ENCODE measurements around the gene CTRB2. TPM values are rescaled to one million over a fixed set of nuclear protein-coding genes. Genes with fewer than 3 reads are reported as not detected.
A peak's percentile ranks its signal among the peaks of the same experiment; 100 is the strongest.
"Not testable (repeated sequence)": the region's sequence is repeated elsewhere in the genome, so short reads cannot be mapped to it uniquely, and the experiment has no call there.

CTRB2 gene
- total RNA-seq, 4 donors from 2014 or later: not detected

DNA sequence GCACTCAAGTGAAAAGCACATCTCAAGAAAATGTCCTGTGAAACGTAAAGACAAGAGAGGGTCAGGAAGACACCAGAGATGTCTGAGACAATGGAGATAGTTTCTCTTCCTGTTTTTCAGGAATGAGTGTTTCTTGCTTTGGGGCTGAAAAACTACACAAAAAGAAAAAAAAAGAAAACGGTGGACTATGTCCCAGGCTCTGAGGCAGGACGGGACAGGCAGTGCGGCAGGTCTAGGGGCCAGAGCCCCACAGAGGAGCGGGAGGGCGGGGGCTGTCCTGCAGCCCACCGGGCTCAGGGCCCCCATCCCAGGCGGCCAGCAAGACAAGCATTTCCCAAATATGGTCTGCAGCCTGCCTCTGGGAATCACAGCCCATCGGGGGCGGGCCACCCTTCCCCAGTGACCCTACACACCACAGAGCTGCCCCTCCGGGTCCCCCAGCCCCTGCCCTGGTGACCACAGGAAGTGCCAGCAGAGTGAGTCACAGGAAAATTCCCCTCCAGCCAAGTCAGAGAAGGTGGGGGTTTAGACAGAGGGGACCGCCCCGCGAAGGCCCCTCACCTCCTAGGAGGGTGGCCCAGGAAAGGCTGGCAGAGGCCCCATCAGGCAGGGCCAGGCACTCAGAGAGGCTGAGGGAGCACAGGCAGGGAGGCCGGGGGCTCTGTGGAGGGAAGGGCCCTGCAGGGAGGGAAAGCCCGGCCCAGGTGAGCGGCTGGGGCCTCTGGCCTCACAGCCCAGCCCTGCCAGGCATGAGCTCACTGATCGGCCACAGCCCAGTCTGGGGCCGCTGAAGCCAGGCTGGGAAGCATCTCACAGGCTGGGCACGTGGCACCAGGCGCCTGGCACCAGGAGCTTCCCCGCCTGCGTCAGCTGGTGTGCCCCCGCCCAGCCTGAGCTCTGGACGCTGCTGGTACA lies 38.1 kb upstream of the CTRB2 start:
- TF ChIP-seq EP300 (IDR thresholded peaks at IDR 0.05; ENCODE audit: low read depth) (no peak), POLR2AphosphoS5 (IDR thresholded peaks at IDR 0.05) (peak in 2 of 3 donors; percentile 45 to 66), POLR2A (IDR thresholded peaks at IDR 0.05) (peak; percentile 11)
- TF ChIP-seq, protein P1, sequence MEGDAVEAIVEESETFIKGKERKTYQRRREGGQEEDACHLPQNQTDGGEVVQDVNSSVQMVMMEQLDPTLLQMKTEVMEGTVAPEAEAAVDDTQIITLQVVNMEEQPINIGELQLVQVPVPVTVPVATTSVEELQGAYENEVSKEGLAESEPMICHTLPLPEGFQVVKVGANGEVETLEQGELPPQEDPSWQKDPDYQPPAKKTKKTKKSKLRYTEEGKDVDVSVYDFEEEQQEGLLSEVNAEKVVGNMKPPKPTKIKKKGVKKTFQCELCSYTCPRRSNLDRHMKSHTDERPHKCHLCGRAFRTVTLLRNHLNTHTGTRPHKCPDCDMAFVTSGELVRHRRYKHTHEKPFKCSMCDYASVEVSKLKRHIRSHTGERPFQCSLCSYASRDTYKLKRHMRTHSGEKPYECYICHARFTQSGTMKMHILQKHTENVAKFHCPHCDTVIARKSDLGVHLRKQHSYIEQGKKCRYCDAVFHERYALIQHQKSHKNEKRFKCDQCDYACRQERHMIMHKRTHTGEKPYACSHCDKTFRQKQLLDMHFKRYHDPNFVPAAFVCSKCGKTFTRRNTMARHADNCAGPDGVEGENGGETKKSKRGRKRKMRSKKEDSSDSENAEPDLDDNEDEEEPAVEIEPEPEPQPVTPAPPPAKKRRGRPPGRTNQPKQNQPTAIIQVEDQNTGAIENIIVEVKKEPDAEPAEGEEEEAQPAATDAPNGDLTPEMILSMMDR (IDR thresholded peaks at IDR 0.05): no peak
- H3K4me3 ChIP-seq: no peak overlapping the region
- in situ Hi-C loops (cut with MboI; ENCODE audit: low pct_ligation_motif_present in 1 of 4, low pct_unique_long_range_greater_than_20kb in 1 of 4, low sequenced_read_pairs in 3 of 4) (loop anchor here in 1 of 4 donors (10.0 kb wide), 1 partner anchor 140 kb away; no protein-coding TSS in a partner anchor), intact Hi-C loops (cut with DNase I; ENCODE audit: low total_unique reads) (no loop called here)
- peak overlapping the region; percentile 94 to 97 (median 96) for H3K27ac ChIP-seq
- peaks cover 58 to 66% (median 63%) of the 10 kb centered on the region in 4 donors for H3K4me1 ChIP-seq
- DNase-seq: peak; percentile 74
- no peaks in the 10 kb centered on the region for H3K27me3 ChIP-seq
- H3K36me3 ChIP-seq: peaks cover 0 to 8% (median 0%) of the 10 kb centered on the region in 4 donors
- no peaks in the 10 kb centered on the region for H3K9me3 ChIP-seq
- 34% methylated on average over 25 of the region's 25 CpGs; no CpG with 5 or more reads in 1 of the 2 donors for WGBS, 2 donors (ENCODE audit: low coverage in 1 of 2)

DNA sequence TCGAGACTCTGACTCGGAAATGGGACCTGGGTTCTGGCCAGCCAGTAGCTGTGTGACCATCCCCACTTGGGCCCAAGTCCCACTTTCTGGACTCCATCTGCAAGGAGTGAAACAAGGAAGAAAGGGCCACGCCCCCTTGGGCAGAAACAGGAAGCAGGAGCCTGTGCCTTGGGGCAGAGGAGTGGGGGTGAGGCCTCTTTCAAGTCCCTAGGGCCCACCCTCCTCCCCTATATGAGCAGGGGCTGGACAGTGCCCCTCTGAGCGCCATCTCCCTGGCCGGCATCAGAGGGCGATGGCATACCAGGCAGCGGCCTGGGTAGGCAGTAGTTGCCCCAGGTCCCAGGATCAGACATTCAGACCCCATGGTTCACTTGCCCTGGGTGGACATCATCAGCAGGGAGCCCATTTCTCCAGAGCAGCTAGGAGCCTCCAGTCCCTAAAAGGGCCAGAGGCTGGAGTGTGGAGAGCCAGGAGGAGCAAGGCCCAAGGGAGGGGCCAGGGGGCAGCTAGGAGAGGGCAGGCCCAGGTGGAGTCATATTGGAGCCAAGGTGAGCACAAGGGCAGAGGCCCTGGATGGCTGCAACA lies 37.4 kb upstream of the CTRB2 start:
- no peak for TF ChIP-seq POLR2AphosphoS5 (IDR thresholded peaks at IDR 0.05)
- TF ChIP-seq POLR2A (IDR thresholded peaks at IDR 0.05): no peak
- TF ChIP-seq, protein P1 (IDR thresholded peaks at IDR 0.05): no peak
- no peak for TF ChIP-seq EP300 (IDR thresholded peaks at IDR 0.05; ENCODE audit: low read depth)
- Histone ChIP-seq H3K36me3 (peaks cover 0 to 8% (median 0%) of the 10 kb centered on the region in 4 donors), H3K9me3 (no peaks in the 10 kb centered on the region), H3K27ac (peak overlapping the region; percentile 94 to 97 (median 96)), H3K4me3 (no peak overlapping the region), H3K4me1 (peaks cover 55 to 62% (median 60%) of the 10 kb centered on the region in 4 donors), H3K27me3 (no peaks in the 10 kb centered on the region)
- in situ Hi-C loops (cut with MboI; ENCODE audit: low pct_ligation_motif_present in 1 of 4, low pct_unique_long_range_greater_than_20kb in 1 of 4, low sequenced_read_pairs in 3 of 4) (loop anchor here in 1 of 4 donors (10.0 kb wide), 1 partner anchor 140 kb away; no protein-coding TSS in a partner anchor), intact Hi-C loops (cut with DNase I; ENCODE audit: low total_unique reads) (no loop called here)
- DNase-seq: peak; percentile 63
- WGBS, 2 donors (ENCODE audit: low coverage in 1 of 2): 50 to 56% methylated on average over 2 to 7 of the region's 7 CpGs

DNA sequence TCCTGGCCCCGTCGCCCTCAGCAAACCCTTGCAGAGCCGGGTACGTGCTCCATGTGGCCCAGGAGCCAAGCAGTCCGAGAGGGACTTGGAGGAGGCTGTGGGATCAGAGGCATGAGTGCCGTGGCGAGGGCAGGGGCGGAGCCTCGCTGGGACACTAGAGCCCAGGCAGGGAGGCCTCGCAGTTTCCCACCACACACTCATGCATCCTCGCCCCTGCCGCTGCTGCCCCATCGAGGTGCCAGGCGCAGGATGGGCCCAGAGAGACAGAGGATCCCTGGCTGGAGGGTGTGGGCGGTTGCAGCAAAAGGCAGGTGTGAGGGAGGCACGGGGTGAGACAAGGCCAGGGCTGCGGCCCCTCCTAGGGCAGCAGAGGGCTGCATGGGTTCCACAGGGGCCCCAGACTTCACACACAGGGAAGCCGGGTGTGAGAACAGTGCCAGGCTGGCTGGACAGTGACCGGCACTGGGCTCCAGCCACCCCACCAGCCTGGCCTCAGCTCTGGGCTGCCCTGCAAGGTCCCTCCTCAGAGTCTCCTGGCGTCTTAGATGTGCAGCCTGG lies 36.8 kb upstream of the CTRB2 start:
- no peak for DNase-seq
- intact Hi-C loops (cut with DNase I; ENCODE audit: low total_unique reads): no loop called here
- Histone ChIP-seq H3K9me3 (no peaks in the 10 kb centered on the region), H3K4me3 (no peak overlapping the region), H3K4me1 (peaks cover 55 to 62% (median 60%) of the 10 kb centered on the region in 4 donors), H3K27me3 (no peaks in the 10 kb centered on the region), H3K27ac (peak overlapping the region; percentile 94 to 97 (median 96)), H3K36me3 (peaks cover 0 to 8% (median 0%) of the 10 kb centered on the region in 4 donors)
- TF ChIP-seq, protein P1 (IDR thresholded peaks at IDR 0.05): no peak
- TF ChIP-seq EP300 (IDR thresholded peaks at IDR 0.05; ENCODE audit: low read depth) (no peak), POLR2AphosphoS5 (IDR thresholded peaks at IDR 0.05) (no peak), POLR2A (IDR thresholded peaks at IDR 0.05) (no peak)
- in situ Hi-C loops (cut with MboI; ENCODE audit: low pct_ligation_motif_present in 1 of 4, low pct_unique_long_range_greater_than_20kb in 1 of 4, low sequenced_read_pairs in 3 of 4): loop anchor here in 1 of 4 donors (10.0 kb wide), 1 partner anchor 141 kb away; no protein-coding TSS in a partner anchor
- WGBS, 2 donors (ENCODE audit: low coverage in 1 of 2): 63 to 75% methylated on average over 2 to 20 of the region's 20 CpGs

DNA sequence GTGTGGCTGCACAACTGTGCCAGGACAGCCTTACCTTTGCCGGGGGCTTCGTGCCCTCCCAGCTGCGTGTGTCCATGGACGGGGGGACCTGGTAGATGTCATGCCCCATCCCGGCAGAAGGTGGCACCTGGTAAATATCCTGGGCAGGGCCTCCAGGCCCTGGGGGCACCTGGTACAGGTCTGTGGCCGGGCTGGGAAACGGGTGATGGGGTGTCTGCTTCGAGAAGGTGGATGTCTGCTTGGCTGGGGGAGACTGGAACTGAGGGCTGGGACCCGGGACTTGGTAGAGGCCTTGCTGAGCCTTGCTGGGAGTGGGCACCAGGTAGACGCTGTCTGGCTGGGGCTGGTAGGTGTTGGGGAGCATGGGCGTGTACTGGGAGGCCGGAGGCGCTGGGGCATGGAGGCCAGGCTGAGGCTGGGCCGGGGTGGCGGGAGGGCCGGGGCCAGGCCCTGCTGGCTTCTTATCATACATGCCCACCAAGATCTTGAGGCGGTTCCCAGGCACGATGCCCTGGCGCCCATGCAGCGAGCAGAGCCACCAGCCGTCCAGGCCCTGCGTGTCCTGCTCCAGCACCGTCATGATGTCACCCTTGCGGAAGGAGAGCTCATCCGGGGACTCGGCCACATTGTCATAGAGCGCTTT lies 35.6 kb upstream of the CTRB2 start:
- H3K9me3 ChIP-seq; H3K27ac ChIP-seq; H3K27me3 ChIP-seq; DNase-seq; intact Hi-C loops (cut with DNase I; ENCODE audit: low total_unique reads); H3K36me3 ChIP-seq; H3K4me3 ChIP-seq: not testable (repeated sequence)
- peaks cover 55 to 62% (median 58%) of the 10 kb centered on the region in 4 donors for H3K4me1 ChIP-seq
- in situ Hi-C loops (cut with MboI; ENCODE audit: low pct_ligation_motif_present in 1 of 4, low pct_unique_long_range_greater_than_20kb in 1 of 4, low sequenced_read_pairs in 3 of 4): loop anchor here in 1 of 4 donors (10.0 kb wide), 1 partner anchor 142 kb away; no protein-coding TSS in a partner anchor
- WGBS, 2 donors (ENCODE audit: low coverage in 1 of 2): 91% methylated on average over 24 of the region's 27 CpGs; no CpG with 5 or more reads in 1 of the 2 donors

Measured in transverse colon (tissue), 4 donors.